Colon (tissue), 2 donors: Measurements from ENCODE around the gene KIAA0586.
"Not testable (repeated sequence)": the region's sequence is repeated elsewhere in the genome, so short reads cannot be mapped to it uniquely, and the experiment has no call there.

Experiments
- FAIRE-seq: peaks from 2 replicates; lab custom pipeline; 2012; peaks lifted over from hg19 to GRCh38; lab: Jason Lieb, UNC
- donor health status: control.
- donor health status: control.

KIAA0586 gene

GRCh38 chr14:58549105-58549757, 121.7 kb downstream of the KIAA0586 start:
- FAIRE-seq = no peak

DNA sequence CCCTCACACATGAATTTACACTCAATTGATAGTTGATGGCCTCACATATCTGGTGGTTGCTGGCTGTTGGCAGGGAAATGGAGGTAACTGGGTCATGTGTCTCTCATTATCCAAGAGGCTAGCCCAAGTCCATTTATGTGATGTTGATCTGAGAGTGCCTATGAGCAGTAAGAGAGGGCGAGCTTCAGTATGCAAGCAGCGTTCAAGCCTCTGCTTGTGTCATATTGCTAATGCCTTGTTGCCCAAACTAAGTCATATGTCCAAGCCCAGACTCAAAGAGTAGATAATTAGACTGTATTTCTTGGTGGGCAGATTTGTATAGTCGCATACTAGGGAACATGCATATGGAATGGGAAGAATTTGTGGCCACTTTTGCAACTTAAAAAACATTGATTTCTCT, 126.4 kb downstream of the KIAA0586 start:
- no peak for FAIRE-seq

- FAIRE-seq = no peak
These were observed 128.1 kb downstream of the KIAA0586 start for GRCh38 chr14:58555647-58556046.

DNA sequence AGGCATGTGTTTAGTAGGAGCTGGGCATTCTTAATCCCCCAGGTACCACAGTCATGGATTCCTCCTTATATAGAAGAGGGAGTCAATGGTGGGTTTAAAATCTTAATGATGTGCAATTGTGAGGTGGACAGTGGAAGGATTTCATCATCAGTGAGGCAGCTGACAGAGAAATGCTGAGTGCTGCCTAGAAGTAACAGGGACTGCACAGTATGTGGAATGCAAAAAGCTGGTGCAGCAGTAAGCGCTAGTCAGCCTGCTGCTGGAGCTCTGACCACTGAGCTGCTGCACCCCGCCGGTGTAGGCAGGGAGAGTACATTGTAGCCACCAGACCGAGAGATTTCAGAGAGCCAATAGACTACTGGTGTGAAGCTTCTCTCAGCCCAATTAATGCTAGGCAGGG, 129.7 kb downstream of the KIAA0586 start:
- no peak for FAIRE-seq

DNA sequence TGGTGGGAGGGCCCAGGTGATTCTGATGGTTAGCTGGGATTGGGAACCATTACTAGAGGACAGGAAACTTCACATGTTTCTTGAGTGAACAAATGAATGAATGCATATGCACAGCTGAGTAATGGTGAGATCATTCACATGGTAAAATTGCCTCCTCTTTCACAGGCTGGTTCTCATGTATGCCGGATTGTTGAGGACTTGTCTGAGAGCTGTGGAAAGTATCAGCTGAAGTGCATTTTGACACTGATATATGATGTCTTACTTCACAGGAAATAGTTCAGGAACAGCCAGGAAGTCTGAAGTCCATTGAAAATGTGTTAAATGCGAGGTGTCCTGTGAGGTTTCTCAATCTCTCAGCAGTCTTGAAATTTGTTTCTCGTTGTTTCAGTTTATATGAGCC, 132.7 kb downstream of the KIAA0586 start:
- no peak for FAIRE-seq

GRCh38 chr14:58562141-58562540, 134.6 kb downstream of the KIAA0586 start:
- FAIRE-seq = no peak

GRCh38 chr14:58563978-58564377, 136.5 kb downstream of the KIAA0586 start:
- no peak for FAIRE-seq

GRCh38 chr14:58565832-58566231, 138.3 kb downstream of the KIAA0586 start:
- no peak for FAIRE-seq

DNA sequence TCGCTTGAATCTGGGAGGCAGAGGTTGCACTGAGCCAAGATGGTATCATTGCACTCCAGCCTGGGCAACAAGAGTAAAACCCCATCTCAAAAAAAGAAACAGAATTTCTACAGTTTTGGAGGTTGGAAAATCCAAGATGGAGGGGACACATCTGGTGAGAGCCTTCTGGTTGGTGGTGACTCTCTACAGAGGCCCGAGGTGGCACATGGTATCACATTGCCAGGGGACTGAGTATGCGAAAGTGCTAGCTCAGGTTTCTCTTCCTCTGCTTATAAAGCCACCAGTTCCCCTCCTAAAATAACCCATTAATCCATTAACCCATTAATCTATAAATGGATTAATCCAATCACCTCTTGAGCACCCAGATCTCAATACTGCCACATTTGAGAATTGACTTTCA, 139.5 kb downstream of the KIAA0586 start:
- no peak for FAIRE-seq

- no peak for FAIRE-seq
These were observed 140.8 kb downstream of the KIAA0586 start for GRCh38 chr14:58568322-58568721.

DNA sequence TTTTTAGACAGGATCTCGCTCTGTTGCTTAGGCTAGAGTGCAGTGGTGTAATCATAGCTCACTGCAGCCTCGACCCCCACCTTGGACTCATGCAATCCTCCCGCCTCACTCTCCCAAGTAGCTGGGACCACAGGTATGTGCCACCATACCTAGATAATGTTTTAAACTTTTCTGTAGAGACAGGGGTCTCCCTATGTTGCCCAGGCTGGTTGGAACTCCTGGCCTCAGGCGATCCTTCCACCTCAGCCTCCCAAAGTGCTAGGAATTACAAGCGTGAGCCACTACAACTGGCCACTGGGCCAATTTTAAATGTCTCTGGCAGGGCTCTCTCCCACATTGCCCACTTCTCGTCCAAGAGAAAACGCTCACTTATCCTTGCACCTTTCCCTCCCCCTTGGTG, 143.7 kb downstream of the KIAA0586 start:
- FAIRE-seq = no peak

DNA sequence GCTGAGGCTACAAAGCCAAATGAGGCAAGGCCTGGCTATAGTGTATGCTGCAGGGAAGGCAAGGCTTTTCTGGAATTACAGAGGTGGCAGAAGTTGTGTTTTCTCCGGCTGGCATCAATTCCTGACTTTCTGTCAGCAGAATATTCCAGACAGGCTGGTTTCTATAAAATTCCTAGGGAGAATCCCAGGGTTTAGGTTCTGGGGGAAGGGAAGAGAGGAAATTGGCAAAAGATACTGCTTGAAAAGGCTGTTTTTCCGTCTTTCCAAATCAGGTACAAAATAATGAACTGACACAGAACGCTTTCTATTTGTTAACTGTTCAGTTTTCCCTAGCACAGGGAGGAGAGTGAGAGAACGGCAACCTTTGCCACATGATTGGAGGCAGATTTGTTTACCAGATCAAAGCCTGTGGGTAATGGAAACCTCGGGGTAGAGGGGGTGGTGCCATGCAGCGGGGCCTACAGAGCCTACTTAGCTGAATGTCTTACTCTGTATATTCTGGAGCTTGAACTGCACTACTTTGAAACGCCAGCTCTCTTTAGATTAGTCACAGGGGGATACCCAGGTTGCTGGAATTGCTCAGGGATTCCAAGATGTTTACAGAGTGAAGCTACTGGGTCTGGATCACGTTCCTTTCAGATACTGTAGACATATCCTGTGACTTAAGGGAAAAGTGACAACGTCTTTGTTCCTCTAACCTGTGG, 144.4 kb downstream of the KIAA0586 start:
- no peak for FAIRE-seq

- FAIRE-seq = no peak
These were observed 144.9 kb downstream of the KIAA0586 start for GRCh38 chr14:58572473-58572853.

GRCh38 chr14:58572863-58573262, 145.3 kb downstream of the KIAA0586 start:
- no peak for FAIRE-seq

- FAIRE-seq = no peak
These were observed 147.1 kb downstream of the KIAA0586 start for GRCh38 chr14:58574623-58575022.

DNA sequence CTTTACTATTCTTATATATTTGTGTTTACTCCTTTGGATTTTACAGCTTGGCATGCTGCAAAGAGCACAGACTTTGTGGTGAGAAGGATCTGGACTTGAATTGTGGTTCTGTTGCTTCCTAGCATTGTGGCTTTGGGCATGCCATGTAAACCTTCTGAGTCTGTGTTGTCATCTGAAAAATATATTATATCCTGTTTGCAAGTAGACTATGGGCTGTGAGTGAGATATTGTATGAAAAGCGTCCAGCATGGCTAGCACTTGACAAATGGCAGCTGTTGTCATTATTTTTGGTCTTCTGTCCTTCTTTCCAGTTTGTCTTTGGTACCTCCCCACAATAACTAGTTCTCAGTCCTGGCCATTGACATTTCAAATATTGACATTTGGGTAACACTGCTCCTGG, 148.4 kb downstream of the KIAA0586 start:
- no peak for FAIRE-seq

DNA sequence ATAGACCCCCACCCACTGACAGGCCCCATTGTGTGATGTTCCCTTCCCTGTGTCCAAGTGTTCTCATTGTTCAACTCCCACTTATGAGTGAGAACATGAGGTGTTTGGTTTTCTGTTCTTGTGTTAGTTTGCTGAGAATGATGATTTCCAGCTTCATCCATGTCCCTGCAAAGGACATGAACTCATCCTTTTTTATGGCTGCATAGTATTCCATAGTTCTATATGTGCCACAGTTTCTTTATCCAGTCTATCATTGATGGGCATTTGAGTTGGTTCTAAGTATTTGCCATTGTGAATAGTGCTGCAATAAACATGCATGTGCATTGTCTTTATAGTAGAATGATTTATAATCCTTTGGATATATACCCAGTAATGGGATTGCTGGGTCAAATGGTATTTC, 152.5 kb downstream of the KIAA0586 start:
- not testable (repeated sequence) for FAIRE-seq

DNA sequence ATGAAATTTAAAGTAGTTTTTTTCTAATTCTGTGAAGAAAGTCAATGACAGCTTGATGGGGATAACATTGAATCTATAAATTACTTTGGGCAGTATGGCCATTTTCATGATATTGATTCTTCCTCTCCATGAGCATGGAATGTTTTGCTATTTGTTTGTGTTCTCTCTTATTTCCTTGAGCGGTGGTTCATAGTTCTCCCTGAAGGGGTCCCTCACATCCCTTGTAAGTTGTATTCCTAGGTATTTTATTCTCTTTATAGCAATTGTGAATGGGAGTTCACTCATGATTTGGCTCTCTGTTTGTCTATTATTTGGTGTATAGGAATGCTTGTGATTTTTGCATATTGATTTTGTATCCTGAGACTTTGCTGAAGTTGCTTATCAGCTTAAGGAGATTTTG, 153.9 kb downstream of the KIAA0586 start:
- not testable (repeated sequence) for FAIRE-seq

- FAIRE-seq = no peak
These were observed 156.9 kb downstream of the KIAA0586 start for GRCh38 chr14:58584383-58584782.

GRCh38 chr14:58587271-58587670, 159.8 kb downstream of the KIAA0586 start:
- no peak for FAIRE-seq

DNA sequence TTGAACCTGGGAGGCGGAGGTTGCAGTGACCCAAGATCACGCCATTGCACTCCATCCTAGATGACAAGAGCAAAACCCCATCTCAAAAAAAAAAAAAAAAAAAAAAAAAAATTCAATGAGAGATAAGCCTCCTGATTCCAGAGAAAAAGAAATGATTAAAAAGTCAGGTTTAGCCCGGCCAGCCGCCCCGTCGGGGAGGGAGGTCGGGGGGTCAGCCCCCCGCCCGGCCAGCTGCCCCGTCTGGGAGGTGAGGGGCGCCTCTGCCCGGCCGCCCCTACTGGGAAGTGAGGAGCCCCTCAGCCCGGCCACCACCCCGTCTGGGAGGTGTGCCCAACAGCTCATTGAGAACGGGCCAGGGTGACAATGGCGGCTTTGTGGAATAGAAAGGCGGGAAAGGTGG, 160.8 kb downstream of the KIAA0586 start:
- FAIRE-seq = not testable (repeated sequence)

DNA sequence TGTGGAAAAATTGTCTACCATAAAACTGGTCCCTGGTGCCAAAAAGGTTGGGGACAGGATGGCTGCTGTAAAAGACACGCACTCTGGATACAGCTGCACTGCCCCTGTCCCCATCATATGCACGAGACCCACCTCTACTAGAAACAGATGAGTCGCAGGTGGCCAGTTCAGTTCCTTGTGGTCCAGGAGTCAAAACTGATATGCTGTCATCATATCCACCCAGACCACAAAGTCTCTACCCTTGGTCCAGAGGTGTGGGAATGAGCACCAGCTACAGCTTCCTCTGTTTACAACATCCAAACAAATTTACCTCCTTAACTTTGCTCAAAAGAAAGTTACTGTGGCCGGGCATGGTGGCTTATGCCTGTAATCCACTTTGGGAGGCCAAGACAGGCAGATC, 166.5 kb downstream of the KIAA0586 start:
- no peak for FAIRE-seq

DNA sequence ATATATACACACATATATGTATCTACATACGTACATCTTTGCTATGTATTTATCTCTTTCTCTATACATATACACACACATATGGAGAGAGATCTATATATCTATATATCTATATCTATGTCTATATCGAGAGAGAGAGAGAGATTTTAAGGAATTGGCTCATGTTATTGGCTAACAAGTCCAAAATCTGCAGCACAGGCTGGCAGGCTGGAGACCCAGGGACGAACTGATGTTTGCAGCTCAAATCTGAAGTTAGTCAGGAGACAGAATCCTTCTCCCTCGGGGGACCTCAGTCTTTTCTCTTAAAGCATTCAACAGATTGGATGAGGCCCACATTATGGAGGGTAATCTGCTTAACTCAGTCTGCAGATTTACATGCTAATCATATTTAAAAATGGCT, 169.5 kb downstream of the KIAA0586 start:
- no peak for FAIRE-seq
